OCI-LY7 (cell line): ENCODE measurements around the gene LCP1.

Experiments used
- CTCF ChIP-seq: fragments of 200-600 bp; sonication (generic); conservative IDR thresholded peaks from 2 replicates; pipeline ENCODE4 v1.5.1; 2014; ENCODE audit warnings: mild to moderate bottlenecking, antibody characterized with exemption, low read length, moderate library complexity, mixed read lengths
- EZH2phosphoT487 ChIP-seq: fragments of 200-600 bp; sonication (generic); IDR thresholded peaks from 2 replicates; pipeline ENCODE4 v1.6.1; 2018; ENCODE audit warnings: low read depth, borderline replicate concordance, mild to moderate bottlenecking, mixed run types, antibody characterized with exemption, low read length, moderate library complexity, mixed read lengths

GRCh38 chr13:46111151-46111550 lies 70.8 kb downstream of the LCP1 start:
- TF ChIP-seq CTCF = no peak
- TF ChIP-seq EZH2phosphoT487 = no peak
